CD14-positive monocyte (primary cell): Measurements from ENCODE around the gene SNCB. TPM values are rescaled to one million over a fixed set of nuclear protein-coding genes. Genes with fewer than 3 reads are reported as not detected.
A peak's percentile ranks its signal among the peaks of the same experiment; 100 is the strongest.

Experiments
- DNase-seq, 3 donors: peaks; one replicate each; pipeline ENCODE4 v3.0.0-alpha.2; 2011 to 2022
- H2AFZ ChIP-seq: 2 replicates; pipeline ENCODE4 v1.6.0; 2012; ENCODE audit warnings: mild to moderate bottlenecking, low read depth, low read length, inconsistent platforms; ENCODE audit not compliant: insufficient read depth, poor library complexity, severe bottlenecking
- H3K27ac ChIP-seq, 2 donors: 1 replicate in 1 of 2; 2 replicates in 1 of 2; pipeline ENCODE4 v1.5.1; 2012 to 2013; ENCODE audit warnings: low read length in 2 of 2, control low read depth in 1 of 2, inconsistent platforms in 1 of 2, low read depth in 1 of 2, mild to moderate bottlenecking in 1 of 2
- H3K27me3 ChIP-seq, 2 donors: one replicate each; pipeline versions ENCODE4 v1.6.0 to v1.6.1; 2011 to 2013; ENCODE audit warnings: low read length in 2 of 2; ENCODE audit not compliant: control insufficient read depth in 2 of 2, insufficient read depth in 2 of 2
- H3K36me3 ChIP-seq, 2 donors: replicated peaks in 1 of 2; 1 replicate in 1 of 2; 2 replicates in 1 of 2; pipeline versions ENCODE4 v1.5.1 to v1.6.1; 2012 to 2013; ENCODE audit warnings: low read length in 2 of 2, control low read depth in 1 of 2, inconsistent platforms in 1 of 2, mild to moderate bottlenecking in 1 of 2; ENCODE audit not compliant: insufficient read depth in 2 of 2, control insufficient read depth in 1 of 2
- H3K4me1 ChIP-seq, 2 donors: 1 replicate in 1 of 2; 2 replicates in 1 of 2; pipeline versions ENCODE4 v1.5.1 to v1.6.1; 2012 to 2013; ENCODE audit warnings: low read length in 2 of 2, control low read depth in 1 of 2, inconsistent platforms in 1 of 2, mild to moderate bottlenecking in 1 of 2, moderate library complexity in 1 of 2; ENCODE audit not compliant: insufficient read depth in 2 of 2, control insufficient read depth in 1 of 2
- H3K4me2 ChIP-seq: replicated peaks from 2 replicates; pipeline ENCODE3; 2012; ENCODE audit warnings: low read length, moderate library complexity, mild to moderate bottlenecking; ENCODE audit not compliant: poor library complexity, severe bottlenecking; ENCODE audit errors: extremely low read depth
- H3K4me3 ChIP-seq, 3 experiments: fragments of 200-600 bp in 1 of 3; sonication (generic) in 1 of 3; replicated peaks in 1 of 3; 1 replicate in 2 of 3; 2 replicates in 1 of 3; pipeline ENCODE4 v1.5.1; 2011 to 2013; ENCODE audit warnings: low read length in 3 of 3, mild to moderate bottlenecking in 3 of 3, control low read depth in 2 of 3, low read depth in 2 of 3, inconsistent platforms in 1 of 3, moderate library complexity in 1 of 3
- H3K79me2 ChIP-seq: 2 replicates; pipeline ENCODE4 v1.6.0; 2012; ENCODE audit warnings: mild to moderate bottlenecking, control low read depth, inconsistent platforms, low read length, moderate library complexity; ENCODE audit not compliant: insufficient read depth
- H3K9ac ChIP-seq: 2 replicates; pipeline ENCODE4 v1.6.0; 2017; ENCODE audit warnings: low read length, mild to moderate bottlenecking; ENCODE audit not compliant: insufficient read depth, poor library complexity, severe bottlenecking
- H3K9me3 ChIP-seq, 2 donors: replicated peaks in 1 of 2; 1 replicate in 1 of 2; 2 replicates in 1 of 2; pipeline versions ENCODE4 v1.5.1 to v1.6.1; 2012 to 2013; ENCODE audit warnings: low read length in 2 of 2, control low read depth in 1 of 2; ENCODE audit not compliant: control insufficient read depth in 1 of 2, insufficient read depth in 1 of 2
- H4K20me1 ChIP-seq: 2 replicates; pipeline ENCODE4 v1.6.0; 2012; ENCODE audit warnings: mild to moderate bottlenecking, low read length, control low read depth, moderate library complexity; ENCODE audit not compliant: insufficient read depth
- H3K27ac Mint-ChIP-seq, 7 donors: one replicate each; pipeline ENCODE4 v1.8.0; 2020; ENCODE audit warnings: mild to moderate bottlenecking in 7 of 7, mixed read lengths in 7 of 7, moderate library complexity in 6 of 7, inconsistent platforms in 2 of 7
- H3K27me3 Mint-ChIP-seq, 3 donors: one replicate each; pipeline ENCODE4 v1.8.0; 2021 to 2022; ENCODE audit warnings: low read depth in 3 of 3, mild to moderate bottlenecking in 3 of 3, mixed read lengths in 3 of 3, moderate library complexity in 3 of 3, inconsistent platforms in 1 of 3
- H3K36me3 Mint-ChIP-seq, 2 donors: one replicate each; pipeline ENCODE4 v1.8.0; 2020; ENCODE audit warnings: mixed read lengths in 2 of 2, inconsistent platforms in 1 of 2, mild to moderate bottlenecking in 1 of 2
- H3K4me1 Mint-ChIP-seq: one replicate; pipeline ENCODE4 v1.8.0; 2020; ENCODE audit warnings: mild to moderate bottlenecking, mixed read lengths
- H3K4me3 Mint-ChIP-seq, 2 donors: one replicate each; pipeline ENCODE4 v1.8.0; 2020; ENCODE audit warnings: mild to moderate bottlenecking in 2 of 2, mixed read lengths in 2 of 2, moderate library complexity in 1 of 2
- H3K9me3 Mint-ChIP-seq, 7 donors: one replicate each; pipeline ENCODE4 v1.8.0; 2020 to 2022; ENCODE audit warnings: mixed read lengths in 7 of 7, mild to moderate bottlenecking in 6 of 7, moderate library complexity in 6 of 7, inconsistent platforms in 2 of 7
- CTCF ChIP-seq: fragments of 200-600 bp; IDR thresholded peaks from one replicate; pipeline ENCODE4 v1.8.0; 2022; ENCODE audit warnings: antibody characterized with exemption, mild to moderate bottlenecking
- WGBS: methylation state at CpG from one replicate; pipeline ENCODE4 v1.1.5; 2013; ENCODE audit warnings: missing lambda C conversion rate; ENCODE audit not compliant: insufficient coverage; 5-methylcytosine and 5-hydroxymethylcytosine counted together
- intact Hi-C, 2 donors: fragments of 100-400 bp; cut with micrococcal nuclease; formaldehyde crosslinking; loops; one replicate each; pipeline versions ENCODE4 v1.15.0 to v1.15.1; 2023
- polyA plus RNA-seq, 3 donors: library from polyadenylated mRNA; depleted of rRNA in 1 of 3; unstranded in 2 of 3; stranded (reverse) in 1 of 3; fragments of 300-500 nt in 2 of 3; fragments of >200 nt in 1 of 3; fragmentation: Illumina TruSeq in 2 of 3; gene quantifications; 1 replicate in 2 of 3; 2 replicates in 1 of 3; pipeline ENCODE4 v1.2.3, GENCODE V29; 2012 to 2021

Gene SNCB
- polyA plus RNA-seq, 3 donors: not detected

GRCh38 chr5:176656467-176656990, 26.2 kb upstream of the SNCB start:
- 97% methylated on average over 11 of the region's 13 CpGs for WGBS
- no peak for TF ChIP-seq CTCF
- no peak for DNase-seq
- peaks cover 0 to 2% (median 0%) of the 10 kb centered on the region in 7 donors for H3K9me3 Mint-ChIP-seq
- intact Hi-C loops: loop anchor here in 1 of 2 donors (5.0 to 10.0 kb wide), 2 partner anchors 301 to 922 kb away; no protein-coding TSS in a partner anchor
- Histone ChIP-seq H3K9ac (no peak overlapping the region), H3K4me2 (no peak overlapping the region), H4K20me1 (peaks cover 18% of the 10 kb centered on the region), H3K79me2 (no peaks in the 10 kb centered on the region), H3K36me3 (peaks cover 7 to 28% of the 10 kb centered on the region in 2 donors), H3K27ac (no peak overlapping the region), H3K27me3 (no peaks in the 10 kb centered on the region), H3K4me1 (peaks cover 18 to 19% of the 10 kb centered on the region in 2 donors), H3K4me3 (no peak overlapping the region), H3K9me3 (no peaks in the 10 kb centered on the region), H2AFZ (no peak overlapping the region)
- peaks cover 23% of the 10 kb centered on the region for H3K4me1 Mint-ChIP-seq
- peak overlapping the region in 1 of 7 donors; percentile 13 for H3K27ac Mint-ChIP-seq
- peaks cover 3 to 9% (median 8%) of the 10 kb centered on the region in 3 donors for H3K27me3 Mint-ChIP-seq
- H3K36me3 Mint-ChIP-seq: peaks cover 30 to 40% of the 10 kb centered on the region in 2 donors
- no peak overlapping the region for H3K4me3 Mint-ChIP-seq

GRCh38 chr5:176654856-176655255, 24.5 kb upstream of the SNCB start:
- no peak overlapping the region for H3K9ac ChIP-seq
- no peak for DNase-seq
- peaks cover 23% of the 10 kb centered on the region for H3K4me1 Mint-ChIP-seq
- intact Hi-C loops: loop anchor here in 1 of 2 donors (5.0 to 10.0 kb wide), 2 partner anchors 302 to 920 kb away; no protein-coding TSS in a partner anchor
- H4K20me1 ChIP-seq: peaks cover 21% of the 10 kb centered on the region
- H3K4me1 ChIP-seq: peaks cover 15 to 16% of the 10 kb centered on the region in 2 donors
- no peak overlapping the region for H3K4me3 Mint-ChIP-seq
- no peak overlapping the region for H2AFZ ChIP-seq
- H3K79me2 ChIP-seq: no peaks in the 10 kb centered on the region
- H3K9me3 ChIP-seq: no peaks in the 10 kb centered on the region
- no peak overlapping the region for H3K4me3 ChIP-seq
- H3K27ac Mint-ChIP-seq: no peak overlapping the region
- no peak for TF ChIP-seq CTCF
- 100% methylated on average over 4 of the region's 14 CpGs for WGBS
- no peak overlapping the region for H3K27ac ChIP-seq
- peaks cover 33 to 42% of the 10 kb centered on the region in 2 donors for H3K36me3 Mint-ChIP-seq
- peaks cover 3 to 9% (median 4%) of the 10 kb centered on the region in 3 donors for H3K27me3 Mint-ChIP-seq
- H3K36me3 ChIP-seq: peaks cover 7 to 28% of the 10 kb centered on the region in 2 donors
- H3K27me3 ChIP-seq: no peaks in the 10 kb centered on the region
- H3K4me2 ChIP-seq: no peak overlapping the region
- H3K9me3 Mint-ChIP-seq: peaks cover 0 to 2% (median 0%) of the 10 kb centered on the region in 7 donors
